GM18907 (cell line): ENCODE results near the gene RIPK4.

ENCODE experiments used
- ATAC-seq: cut with Tn5 transposase; IDR thresholded peaks from one replicate; pipeline ENCODE4 v1.9.1; 2021; ENCODE audit warnings: mild to moderate bottlenecking, moderate library complexity; ENCODE audit not compliant: unreplicated experiment

Gene RIPK4

DNA sequence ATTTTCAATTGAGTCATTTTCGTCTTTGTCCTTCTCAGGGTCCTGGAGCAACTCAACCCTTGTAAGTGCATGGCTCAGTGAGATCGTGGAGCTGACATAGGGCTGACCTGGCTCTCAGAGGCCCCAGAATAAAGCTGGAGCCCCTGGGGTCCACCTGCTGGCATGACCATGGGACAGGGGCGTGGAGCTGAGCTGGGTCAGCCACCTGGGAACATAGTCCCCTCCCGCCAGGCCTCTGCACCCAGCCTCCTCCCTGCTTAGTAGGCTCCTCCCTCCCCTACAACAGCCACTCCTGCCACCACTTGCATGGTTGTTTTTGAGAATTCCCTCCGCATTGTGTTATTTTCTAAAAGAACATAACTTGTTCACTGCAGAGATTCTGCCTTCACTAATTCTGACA lies 3.1 kb upstream of the RIPK4 start:
- ATAC-seq = no peak

DNA sequence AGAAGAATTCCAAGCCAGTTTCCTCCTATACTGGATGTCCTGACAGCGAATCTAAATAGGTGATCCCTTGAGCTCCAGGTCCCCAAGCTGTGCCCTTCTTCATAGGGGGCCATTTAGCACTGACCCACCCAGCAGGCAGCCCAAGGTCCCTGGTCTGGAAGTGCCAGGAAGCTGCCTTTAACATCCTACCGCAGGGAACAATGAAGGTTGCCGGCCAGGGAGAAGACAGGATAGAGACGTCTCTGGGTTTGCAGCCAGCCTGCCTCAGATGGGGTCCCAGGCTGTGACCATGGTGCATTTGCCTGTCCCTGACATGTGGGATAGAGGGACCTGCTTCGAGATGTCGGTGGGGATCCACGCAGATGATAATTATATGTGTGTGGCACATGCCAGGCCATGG lies 2.7 kb upstream of the RIPK4 start:
- ATAC-seq = no peak

DNA sequence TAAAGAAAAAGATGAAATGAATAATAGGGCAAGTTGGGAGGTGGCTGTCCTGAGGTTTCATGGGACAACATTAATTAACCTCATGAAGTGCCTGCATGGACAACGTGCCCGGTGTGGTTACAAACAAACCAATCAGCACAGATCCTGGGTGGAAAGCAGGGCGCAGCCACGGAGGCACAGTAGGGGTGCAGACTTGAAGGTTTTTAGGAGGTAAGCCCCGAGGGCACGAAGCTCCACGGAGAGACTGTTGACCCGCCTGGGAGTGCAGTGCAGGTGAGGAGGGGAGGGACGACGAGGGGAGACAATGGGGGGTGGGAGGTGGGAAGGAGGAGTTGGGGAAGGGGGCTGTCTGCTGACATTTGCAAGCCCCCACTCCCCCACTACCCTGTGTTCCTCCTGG lies 2.3 kb upstream of the RIPK4 start:
- no peak for ATAC-seq

DNA sequence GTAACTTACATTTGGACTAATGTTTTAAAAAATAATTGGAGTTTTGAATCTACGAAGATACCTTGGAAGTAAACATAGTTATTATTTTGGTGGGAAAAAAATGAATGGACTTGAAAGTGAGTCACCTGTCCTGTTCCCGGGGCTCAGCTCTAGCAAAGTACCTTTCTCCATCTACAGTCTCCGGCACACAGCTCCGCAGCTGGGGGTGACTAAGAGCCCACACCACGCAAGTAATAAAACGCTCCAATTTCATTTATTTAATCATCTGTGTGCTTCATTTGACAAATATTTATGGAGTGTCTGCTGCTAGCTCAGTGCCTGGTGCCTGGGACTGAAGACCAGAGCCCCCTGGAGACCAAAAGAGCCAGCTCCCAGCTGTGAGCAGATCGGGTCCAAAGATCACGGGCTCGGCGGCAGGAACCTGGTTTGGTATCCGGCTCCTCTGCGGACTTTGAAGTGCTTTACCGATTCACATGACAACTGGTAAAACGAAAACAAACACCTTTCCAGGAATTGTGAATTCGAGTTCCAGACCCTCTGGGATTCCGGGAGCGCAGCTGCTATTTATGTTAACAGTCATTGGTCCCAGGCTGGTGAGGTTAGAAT lies 1.7 kb upstream of the RIPK4 start:
- no peak for ATAC-seq

DNA sequence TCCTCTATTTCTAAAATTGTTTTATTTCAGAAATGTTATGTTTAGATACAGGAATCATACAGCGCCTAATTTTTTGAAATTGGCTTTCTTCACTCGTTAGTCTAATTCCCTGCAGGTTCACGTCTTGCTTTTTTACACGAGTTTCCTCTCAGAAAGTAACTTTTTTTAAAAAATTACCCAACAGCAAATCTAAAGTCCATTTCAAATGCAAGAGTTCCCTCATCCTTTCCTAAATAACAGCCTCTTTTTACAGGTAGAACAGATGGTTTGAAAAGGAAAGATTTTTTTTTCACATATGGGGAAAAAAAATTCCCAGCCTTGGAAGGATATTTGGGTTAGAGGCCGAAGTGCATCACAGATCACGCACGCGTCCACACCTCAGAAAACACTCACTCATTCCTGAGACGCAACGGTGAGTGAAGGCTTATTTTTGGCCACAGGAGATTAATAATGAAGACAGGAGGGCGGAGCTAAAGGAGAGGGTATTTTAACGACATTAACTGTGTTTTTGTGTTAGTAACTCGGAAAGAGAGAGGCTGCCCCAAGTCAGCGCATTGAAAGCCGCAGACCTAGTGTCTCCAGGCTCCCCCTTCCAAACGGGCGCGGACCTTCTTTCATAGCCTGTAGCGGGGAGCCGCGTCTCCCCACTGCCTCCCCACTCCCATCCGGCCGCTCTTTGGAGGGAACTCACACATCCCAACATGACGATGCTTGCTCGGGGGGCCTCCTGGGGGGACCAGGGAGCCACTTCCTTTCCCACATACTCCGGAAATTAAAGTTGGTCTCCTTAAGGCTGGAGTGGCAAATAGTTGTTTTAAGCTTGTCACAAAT lies 969 bp upstream of the RIPK4 start:
- ATAC-seq = no peak

DNA sequence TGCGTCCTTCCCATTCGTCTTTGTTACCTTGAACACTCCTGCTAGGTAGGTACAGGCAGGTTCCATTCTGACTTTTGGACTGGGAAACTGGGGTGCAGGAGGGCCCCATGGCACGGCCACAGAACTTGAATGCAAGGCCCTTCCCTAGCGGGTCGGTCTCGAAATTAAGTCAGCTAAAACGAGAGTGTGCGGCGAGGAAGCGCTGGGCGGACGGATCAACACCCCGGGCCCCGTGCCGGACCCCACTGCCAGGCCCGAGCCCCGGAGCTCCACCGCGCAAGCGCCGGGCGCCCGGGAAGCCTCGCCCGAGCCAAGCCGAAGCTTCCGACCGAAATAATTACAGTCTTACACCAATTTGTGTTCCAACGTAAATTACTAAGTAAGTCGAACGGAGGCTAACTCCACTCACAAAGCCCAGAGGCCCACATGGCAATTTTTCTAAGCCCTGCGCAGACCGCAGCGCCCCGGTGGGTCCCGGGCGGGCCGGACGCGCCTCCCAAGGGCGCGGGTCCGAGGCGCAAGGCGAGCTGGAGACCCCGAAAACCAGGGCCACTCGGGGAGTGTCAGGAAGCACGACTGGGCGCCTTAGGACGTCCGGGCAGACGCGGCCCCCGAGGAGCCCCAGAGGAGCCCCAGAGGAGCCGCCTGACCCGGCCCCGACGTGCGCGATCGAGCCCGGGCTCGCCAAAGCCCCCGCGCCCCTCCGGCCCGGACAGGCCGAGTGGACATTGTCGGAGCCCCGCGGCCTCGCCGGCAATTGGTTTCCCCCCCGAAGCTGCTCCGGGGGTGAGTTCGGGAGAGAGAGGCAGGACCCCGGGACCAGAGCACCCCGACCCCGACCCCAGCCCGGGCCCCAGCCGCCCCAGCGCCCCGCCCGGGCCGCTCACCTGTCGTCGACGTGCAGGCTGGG lies 624 bp downstream of the RIPK4 start:
- no peak for ATAC-seq

DNA sequence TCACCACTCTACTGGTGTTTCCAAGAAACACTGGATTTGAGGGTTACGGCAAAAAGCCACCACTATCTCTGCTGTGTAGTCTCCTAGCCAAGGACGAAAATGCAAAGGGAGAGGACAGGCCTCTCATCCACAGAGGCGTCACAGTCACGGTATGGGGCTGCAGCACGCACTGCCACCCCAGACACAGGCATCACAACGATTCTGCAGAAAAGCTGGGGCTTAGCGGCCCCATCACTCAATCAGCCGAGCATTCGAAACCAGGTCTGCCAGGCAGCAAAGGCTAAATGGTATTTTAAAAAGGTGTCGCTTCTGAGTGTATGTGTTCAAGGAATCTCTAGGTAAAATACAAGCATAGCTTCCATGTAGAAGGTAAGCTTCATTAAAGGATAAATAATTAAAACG lies 1.4 kb downstream of the RIPK4 start:
- no peak for ATAC-seq

DNA sequence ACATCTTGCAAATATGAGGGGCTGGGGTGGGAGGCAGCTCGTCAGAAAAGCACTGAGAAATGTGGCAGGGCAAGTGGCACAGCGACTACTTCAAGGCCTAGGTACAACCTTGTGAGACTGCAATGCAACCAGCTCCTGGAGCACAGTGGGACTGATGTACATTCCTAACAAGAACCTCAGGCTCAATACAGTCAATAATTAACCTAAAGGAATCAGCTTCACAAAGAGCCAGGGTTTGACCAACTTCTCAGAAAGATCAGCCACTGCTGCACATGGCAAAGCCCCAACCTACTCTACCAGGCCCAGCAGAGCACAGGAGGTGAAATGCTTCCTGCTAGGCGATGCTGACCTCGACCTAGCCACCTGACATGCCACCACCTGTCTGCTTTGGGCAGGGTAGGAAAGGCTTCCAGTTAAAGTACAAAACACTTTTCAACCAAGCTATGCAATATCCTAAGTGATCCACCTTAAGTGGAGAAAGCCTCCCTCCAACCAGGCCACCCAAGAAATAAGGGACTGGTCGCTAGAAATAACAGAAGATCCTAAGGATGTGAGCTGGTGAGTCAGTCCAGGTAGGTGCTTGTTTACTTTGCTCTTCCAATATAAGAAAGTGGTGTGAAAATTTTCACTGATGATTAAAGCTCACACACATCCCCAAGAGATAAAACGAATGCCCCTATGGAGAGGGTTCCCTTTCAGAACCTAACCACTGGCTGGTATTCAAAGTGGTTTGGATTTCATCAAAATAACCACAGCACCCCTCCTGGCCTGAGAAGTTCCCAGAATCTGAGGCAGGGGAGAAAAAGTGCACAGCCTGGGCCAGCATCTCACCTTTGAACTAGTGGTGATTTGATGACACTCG lies 2.1 kb downstream of the RIPK4 start:
- no peak for ATAC-seq

DNA sequence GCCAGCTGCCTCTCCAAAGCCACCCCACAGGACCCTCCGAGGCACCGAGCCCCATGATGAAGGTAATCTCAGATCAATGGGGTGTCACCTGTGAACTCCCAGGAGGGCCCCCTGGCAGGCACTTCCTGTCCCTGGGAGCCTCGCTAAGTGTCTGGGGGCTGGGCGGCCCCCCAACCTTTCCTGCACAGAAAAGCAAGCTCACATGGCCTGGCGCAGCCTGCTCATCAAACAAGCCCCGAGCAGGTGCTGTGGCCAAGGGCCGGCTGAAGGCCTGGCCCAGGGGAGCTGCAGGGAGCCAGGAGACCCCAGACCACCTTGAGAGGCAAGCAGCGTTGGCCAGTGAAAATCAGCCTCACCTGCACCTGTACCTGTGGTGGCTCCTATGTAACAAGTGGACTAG lies 2.9 kb downstream of the RIPK4 start:
- ATAC-seq = no peak

DNA sequence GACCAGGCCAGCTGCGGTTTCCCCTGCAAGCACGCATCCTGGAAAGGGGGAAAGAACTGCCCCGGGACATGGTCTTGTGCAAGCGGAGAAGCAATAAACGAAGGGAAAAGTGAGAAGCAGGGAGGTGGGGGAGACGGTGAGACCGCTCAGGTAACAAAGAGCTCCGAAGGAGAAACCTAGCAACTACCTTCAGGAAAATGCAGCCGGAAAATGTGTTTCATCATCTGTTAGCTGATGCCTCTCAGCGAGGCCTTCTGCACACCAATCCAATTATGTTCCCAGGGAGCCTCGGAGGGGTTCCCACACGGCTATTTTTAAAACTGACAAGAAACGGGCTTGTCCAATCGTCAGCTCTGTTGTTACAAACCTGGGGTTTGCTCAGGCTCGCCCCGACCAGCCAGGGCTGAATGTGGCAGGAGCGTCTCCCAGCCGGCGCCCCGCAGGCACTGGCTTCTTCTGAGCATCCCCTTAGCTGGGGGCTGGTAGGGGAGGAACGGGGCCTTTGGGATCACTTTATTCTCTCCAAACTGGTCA lies 3.4 kb downstream of the RIPK4 start:
- no peak for ATAC-seq

DNA sequence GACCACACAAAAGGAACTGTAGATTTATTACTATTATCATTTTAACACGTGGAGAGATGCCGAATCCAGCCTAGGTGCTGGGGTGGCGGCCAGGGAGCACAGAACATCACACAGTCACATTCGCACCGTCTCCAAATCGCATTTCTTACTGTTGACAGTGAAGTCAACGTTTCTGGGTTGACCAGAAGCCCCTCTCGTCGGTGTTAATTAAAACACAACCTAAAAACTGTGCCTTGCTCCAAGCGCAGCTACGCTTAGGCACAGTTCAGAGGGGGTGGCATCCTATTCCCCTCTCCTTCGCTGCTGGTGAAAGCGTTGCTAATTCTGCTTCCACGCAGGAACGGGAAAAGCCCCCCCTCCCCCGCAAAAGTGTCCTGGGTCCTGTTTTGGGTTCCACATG lies 4.1 kb downstream of the RIPK4 start:
- ATAC-seq = no peak

DNA sequence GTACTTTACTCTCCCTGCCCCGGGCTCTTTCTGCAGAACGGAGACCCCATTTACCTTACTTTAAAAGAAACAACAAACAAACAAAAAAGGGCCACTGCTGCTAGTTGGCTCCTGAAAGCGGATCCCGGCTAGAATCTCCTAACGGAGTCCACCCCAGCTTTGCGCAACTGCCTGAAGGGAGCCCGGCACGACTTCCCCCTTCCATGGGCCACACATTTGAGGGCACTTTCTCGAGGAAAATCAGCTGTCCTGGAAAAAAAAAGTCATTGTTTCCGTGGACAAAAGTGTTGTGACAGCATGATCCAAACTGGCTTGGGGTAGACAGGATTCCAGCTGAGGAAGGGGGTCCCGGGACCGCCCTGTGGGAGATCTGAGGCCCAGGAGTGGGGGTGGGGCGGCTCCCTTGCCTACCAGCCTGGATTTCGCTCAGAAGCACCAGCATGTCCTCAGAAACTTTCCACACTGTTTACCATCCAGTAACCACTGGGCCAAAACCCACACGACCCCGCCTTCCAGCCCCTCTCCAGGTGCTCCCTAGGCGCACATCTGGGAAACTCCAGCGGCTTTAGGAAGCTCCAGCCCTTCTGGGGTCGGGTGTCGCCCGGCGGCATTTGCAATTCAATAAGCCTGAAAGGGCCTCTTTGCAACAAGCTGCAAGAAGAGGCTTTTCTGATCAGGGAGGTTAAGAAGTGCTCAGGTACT lies 4.8 kb downstream of the RIPK4 start:
- ATAC-seq = no peak

DNA sequence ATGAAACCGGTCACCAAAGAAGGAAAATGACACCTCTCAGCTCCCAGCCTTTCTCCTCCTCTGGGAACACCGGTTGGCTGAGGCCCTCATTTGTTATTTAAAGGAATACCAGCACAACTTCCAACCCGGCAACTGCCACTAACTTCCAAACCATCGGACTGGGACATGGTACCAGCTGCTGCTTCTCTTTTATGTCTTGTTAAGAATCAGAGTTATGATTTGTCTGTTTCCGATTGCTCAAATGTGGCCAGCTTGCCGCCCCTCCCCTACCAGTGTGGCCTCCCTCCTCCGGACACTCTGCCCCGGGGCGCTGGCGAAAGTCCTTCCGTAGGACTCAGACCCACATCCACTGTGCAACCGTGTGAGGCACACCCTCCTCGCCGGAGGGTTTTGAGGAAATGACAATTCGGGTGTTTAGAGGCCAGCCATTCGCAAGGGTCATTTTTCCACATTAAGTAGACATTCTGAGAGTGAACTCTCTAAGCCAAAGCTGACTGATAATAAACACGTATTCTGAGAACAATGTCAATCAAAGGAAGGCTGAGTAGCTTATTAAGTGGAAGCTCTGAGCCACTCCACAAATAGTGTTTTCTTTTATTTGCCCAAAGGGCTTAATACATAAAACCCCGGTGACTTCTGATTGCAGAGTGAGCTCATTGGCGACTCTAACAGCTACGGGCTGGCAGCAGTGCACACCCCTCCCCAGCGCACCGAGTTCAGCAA lies 5.5 kb downstream of the RIPK4 start:
- ATAC-seq = no peak

DNA sequence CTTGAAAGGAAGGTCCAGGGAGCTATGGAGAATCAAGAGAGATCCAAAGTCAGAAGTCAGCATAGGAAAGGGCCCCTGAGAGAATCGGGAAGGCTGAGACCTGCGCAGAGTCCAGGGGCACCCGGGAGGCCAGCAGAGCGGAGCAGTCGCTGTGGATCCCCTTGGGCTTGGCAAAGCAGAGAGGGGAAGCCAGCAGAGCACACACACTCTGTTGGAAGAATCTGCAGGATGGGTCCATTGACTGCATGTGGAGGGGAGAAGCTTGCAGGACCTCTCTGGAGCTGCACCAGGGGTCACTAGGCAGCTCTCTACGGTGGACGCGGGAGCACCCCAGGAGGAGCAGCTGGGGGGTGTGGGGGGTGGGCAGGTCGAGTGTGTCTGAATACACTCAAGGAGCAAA lies 6.4 kb downstream of the RIPK4 start:
- no peak for ATAC-seq

DNA sequence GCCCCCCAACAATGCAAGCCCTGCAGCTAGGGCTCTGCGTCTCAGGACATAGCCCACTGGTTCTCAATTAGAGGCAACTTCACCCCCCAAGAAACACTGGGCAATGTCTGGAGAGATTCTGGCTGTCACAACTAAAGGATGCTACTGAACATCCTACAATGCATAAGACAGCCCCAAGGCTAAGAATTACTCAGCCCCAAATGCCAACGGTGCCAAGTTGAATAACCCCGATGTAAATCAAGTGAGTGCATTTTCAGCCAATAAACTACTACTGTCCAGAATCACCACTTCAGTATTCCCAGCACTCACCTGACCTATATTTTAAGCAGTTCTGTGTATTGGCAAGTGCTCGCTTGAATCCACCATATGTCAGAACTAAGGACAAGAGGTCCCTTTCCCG lies 6.9 kb downstream of the RIPK4 start:
- ATAC-seq = no peak

DNA sequence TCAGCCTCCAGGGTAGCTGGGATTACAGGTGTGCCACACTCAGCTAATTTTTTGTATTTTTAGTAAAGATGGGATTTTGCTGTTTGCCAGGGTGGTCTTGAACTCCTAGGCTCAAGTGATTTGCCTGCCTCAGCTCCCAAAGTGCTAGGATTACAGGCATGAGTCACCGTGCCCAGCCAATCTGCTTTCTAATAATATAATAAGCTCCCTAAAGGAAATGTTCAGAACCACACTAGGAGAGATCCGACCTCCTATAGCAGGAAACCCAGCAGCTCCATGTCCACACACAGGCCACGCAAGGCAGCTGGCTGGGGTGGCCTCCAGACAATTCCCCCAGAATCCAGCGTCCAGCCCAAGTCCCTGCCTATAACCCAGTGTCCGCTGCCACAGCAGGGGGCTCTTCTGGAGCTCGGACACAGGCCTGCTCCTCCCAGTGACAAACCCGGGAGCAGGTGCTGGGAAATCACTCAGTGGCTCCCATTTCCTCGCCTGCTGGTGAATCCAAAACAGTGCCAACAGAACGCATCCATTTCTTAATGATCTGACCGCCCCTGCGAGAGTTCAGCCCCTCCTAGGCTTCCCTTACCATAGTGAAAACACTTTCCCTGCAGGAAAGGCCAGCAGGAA lies 7.5 kb downstream of the RIPK4 start:
- ATAC-seq = no peak

DNA sequence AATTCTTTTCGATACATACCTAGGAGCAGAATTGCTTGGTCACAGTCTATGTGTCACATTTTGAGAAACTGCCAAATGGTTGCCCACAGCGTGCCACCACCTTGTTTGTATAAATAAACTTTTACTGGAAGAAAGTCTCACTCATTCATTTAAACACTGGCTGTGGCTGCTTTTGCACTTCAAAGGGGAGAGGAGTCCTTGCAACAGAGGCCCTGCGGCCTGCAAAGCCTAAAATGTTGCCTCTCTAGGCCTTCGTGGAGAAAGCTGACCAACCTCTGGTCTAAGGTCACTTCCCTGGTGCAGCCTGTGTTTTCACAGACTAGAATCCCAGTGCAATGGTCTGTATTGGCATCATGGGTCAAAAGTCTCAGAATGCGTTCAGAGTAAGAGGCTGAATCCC lies 8.3 kb downstream of the RIPK4 start:
- ATAC-seq = no peak

DNA sequence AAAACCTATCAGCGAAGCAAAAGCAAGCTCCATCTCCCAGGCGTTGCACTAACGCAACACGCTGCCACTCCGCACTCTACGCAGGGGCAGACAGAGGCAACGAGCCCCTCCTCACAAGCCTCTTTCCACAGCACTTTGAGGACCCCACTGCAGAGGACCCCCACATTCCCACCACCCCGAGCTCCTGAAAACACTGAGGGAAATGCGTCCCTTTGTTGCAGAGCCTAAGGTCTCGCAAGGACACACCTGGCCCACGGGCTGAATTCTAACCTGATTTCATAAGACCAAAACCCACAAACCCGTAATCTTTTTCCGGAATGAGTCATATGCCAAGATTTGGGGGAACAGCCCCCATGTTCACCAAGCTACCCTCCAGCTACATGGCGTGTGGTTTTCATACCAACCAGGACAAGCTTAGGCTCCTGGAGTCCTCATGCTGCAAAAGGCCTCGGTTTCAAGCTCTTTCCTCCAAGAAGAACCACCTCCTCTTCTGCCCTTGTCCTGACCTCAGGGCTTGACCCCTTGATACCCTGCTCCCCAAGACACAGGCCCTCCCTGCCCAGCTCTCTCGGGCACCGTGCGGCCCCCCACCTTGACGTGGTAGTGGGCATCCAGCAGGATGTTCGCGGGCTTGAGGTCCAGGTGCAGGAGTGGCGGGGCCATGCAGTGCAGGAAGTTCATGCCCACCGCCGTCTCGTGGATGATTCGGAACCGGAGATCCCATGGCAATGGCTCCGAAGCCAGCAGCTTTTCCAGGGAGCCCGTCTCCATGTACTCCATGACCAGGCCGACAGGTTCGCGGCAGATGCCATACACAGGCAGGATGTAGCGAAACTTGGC lies 10.7 kb downstream of the RIPK4 start:
- no peak for ATAC-seq
